ENCODE data around the gene SIL1.

- TF ChIP-seq MAFK (IDR thresholded peaks at IDR 0.05; ENCODE audit: low read depth, low read length) (no peak), CEBPB (IDR thresholded peaks at IDR 0.05; ENCODE audit: low read depth, low read length) (no peak)
- TF ChIP-seq, protein P1, sequence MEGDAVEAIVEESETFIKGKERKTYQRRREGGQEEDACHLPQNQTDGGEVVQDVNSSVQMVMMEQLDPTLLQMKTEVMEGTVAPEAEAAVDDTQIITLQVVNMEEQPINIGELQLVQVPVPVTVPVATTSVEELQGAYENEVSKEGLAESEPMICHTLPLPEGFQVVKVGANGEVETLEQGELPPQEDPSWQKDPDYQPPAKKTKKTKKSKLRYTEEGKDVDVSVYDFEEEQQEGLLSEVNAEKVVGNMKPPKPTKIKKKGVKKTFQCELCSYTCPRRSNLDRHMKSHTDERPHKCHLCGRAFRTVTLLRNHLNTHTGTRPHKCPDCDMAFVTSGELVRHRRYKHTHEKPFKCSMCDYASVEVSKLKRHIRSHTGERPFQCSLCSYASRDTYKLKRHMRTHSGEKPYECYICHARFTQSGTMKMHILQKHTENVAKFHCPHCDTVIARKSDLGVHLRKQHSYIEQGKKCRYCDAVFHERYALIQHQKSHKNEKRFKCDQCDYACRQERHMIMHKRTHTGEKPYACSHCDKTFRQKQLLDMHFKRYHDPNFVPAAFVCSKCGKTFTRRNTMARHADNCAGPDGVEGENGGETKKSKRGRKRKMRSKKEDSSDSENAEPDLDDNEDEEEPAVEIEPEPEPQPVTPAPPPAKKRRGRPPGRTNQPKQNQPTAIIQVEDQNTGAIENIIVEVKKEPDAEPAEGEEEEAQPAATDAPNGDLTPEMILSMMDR (conservative IDR thresholded peaks at IDR 0.05; ENCODE audit: low read depth, low read length), result no peak
Measured at GRCh38 chr5:139164020-139164419, 34.1 kb downstream of the SIL1 start.
